ENCODE data around the gene ALG12. TPM values are rescaled to one million over a fixed set of nuclear protein-coding genes. Genes with fewer than 3 reads are reported as not detected.

Gene ALG12
- total RNA-seq, 1 experiment from 2014 or later, result 25.4 TPM

GRCh38 chr22:49885281-49885680 lies 33.0 kb downstream of the ALG12 start:
- DNase-seq, result no peak
- no peak overlapping the region for H3K27ac Mint-ChIP-seq (ENCODE audit: unreplicated experiment)
- BruUV-seq (replicated peaks), result no TSS peak
- CTCF ChIA-PET, result interaction anchor here (0.5 kb wide), 1 partner anchor 12 kb away, joined by 5 read pairs; no protein-coding TSS in a partner anchor
- H3K36me3 Mint-ChIP-seq (ENCODE audit: insufficient read depth, unreplicated experiment), result peaks cover 52% of the 10 kb centered on the region
- intact Hi-C loops (cut with micrococcal nuclease; ENCODE audit: unreplicated experiment), result no loop called here
- no peaks in the 10 kb centered on the region for H3K4me1 Mint-ChIP-seq (ENCODE audit: low read depth, unreplicated experiment)
- H3K27me3 Mint-ChIP-seq (ENCODE audit: unreplicated experiment), result no peaks in the 10 kb centered on the region
- no peak overlapping the region for H3K4me3 Mint-ChIP-seq (ENCODE audit: low read depth, unreplicated experiment)
- TF ChIP-seq CTCF (IDR thresholded peaks at IDR 0.05; ENCODE audit: unreplicated experiment), result no peak
- peaks cover 3% of the 10 kb centered on the region for H3K9me3 Mint-ChIP-seq (ENCODE audit: low read depth, unreplicated experiment)

GRCh38 chr22:49884503-49885260 lies 33.6 kb downstream of the ALG12 start:
- Mint-ChIP-seq H3K27me3 (ENCODE audit: unreplicated experiment) (no peaks in the 10 kb centered on the region), H3K4me3 (ENCODE audit: low read depth, unreplicated experiment) (no peak overlapping the region), H3K9me3 (ENCODE audit: low read depth, unreplicated experiment) (peaks cover 3% of the 10 kb centered on the region), H3K36me3 (ENCODE audit: insufficient read depth, unreplicated experiment) (peaks cover 49% of the 10 kb centered on the region), H3K27ac (ENCODE audit: unreplicated experiment) (no peak overlapping the region), H3K4me1 (ENCODE audit: low read depth, unreplicated experiment) (no peaks in the 10 kb centered on the region)
- intact Hi-C loops (cut with micrococcal nuclease; ENCODE audit: unreplicated experiment), result no loop called here
- no peak for TF ChIP-seq CTCF (IDR thresholded peaks at IDR 0.05; ENCODE audit: unreplicated experiment)
- DNase-seq, result no peak
- no TSS peak for BruUV-seq (replicated peaks)
- CTCF ChIA-PET, result no interaction called here

GRCh38 chr22:49884075-49884474 lies 34.2 kb downstream of the ALG12 start:
- peaks cover 44% of the 10 kb centered on the region for H3K36me3 Mint-ChIP-seq (ENCODE audit: insufficient read depth, unreplicated experiment)
- H3K4me1 Mint-ChIP-seq (ENCODE audit: low read depth, unreplicated experiment), result no peaks in the 10 kb centered on the region
- no peak overlapping the region for H3K27ac Mint-ChIP-seq (ENCODE audit: unreplicated experiment)
- CTCF ChIA-PET, result no interaction called here
- intact Hi-C loops (cut with micrococcal nuclease; ENCODE audit: unreplicated experiment), result no loop called here
- TF ChIP-seq CTCF (IDR thresholded peaks at IDR 0.05; ENCODE audit: unreplicated experiment), result no peak
- DNase-seq, result no peak
- no TSS peak for BruUV-seq (replicated peaks)
- no peaks in the 10 kb centered on the region for H3K27me3 Mint-ChIP-seq (ENCODE audit: unreplicated experiment)
- no peak overlapping the region for H3K4me3 Mint-ChIP-seq (ENCODE audit: low read depth, unreplicated experiment)
- peaks cover 3% of the 10 kb centered on the region for H3K9me3 Mint-ChIP-seq (ENCODE audit: low read depth, unreplicated experiment)

- no TSS peak for BruUV-seq (replicated peaks)
These were observed 35.0 kb downstream of the ALG12 start for GRCh38 chr22:49883294-49883640.

More at GRCh38 chr22:49883294-49883640, 35.0 kb downstream of the ALG12 start:
- DNase-seq, result no peak
- Mint-ChIP-seq H3K4me3 (ENCODE audit: low read depth, unreplicated experiment) (no peak overlapping the region), H3K27ac (ENCODE audit: unreplicated experiment) (no peak overlapping the region), H3K36me3 (ENCODE audit: insufficient read depth, unreplicated experiment) (peaks cover 43% of the 10 kb centered on the region), H3K9me3 (ENCODE audit: low read depth, unreplicated experiment) (peaks cover 3% of the 10 kb centered on the region), H3K27me3 (ENCODE audit: unreplicated experiment) (no peaks in the 10 kb centered on the region), H3K4me1 (ENCODE audit: low read depth, unreplicated experiment) (no peaks in the 10 kb centered on the region)
- no peak for TF ChIP-seq CTCF (IDR thresholded peaks at IDR 0.05; ENCODE audit: unreplicated experiment)
- intact Hi-C loops (cut with micrococcal nuclease; ENCODE audit: unreplicated experiment), result no loop called here
- CTCF ChIA-PET, result no interaction called here
